Thymus (tissue), 2 donors: ENCODE measurements around the gene SBNO1. TPM values are rescaled to one million over a fixed set of nuclear protein-coding genes. Genes with fewer than 3 reads are reported as not detected.

Experiments used
- polyA plus RNA-seq: library from polyadenylated mRNA; stranded (reverse); fragments of 200-250 nt; gene quantifications from one replicate; pipeline ENCODE4 v1.2.3, GENCODE V29; 2013
- total RNA-seq: library from RNA; stranded (reverse); fragments of 120-200 nt; gene quantifications from one replicate; pipeline ENCODE4 v1.2.4, GENCODE V29; 2013
- donor health status: healthy.

SBNO1 gene
- total and polyA plus RNA-seq, 2 donors, result 7.7 to 22.9 TPM

Other genes with a start within 250 kb of the SBNO1 start
- gene PITPNM2, start 213.8 kb downstream of the SBNO1 start, total RNA-seq, result 55.9 TPM
- 56.8 TPM for gene PITPNM2, start 213.8 kb downstream of the SBNO1 start, polyA plus RNA-seq
- 106 TPM for gene MPHOSPH9, start 131.7 kb downstream of the SBNO1 start, total RNA-seq
- gene MPHOSPH9, start 131.7 kb downstream of the SBNO1 start, polyA plus RNA-seq, result 25.5 TPM
- gene MTRFR, start 131.4 kb downstream of the SBNO1 start, total RNA-seq, result 49.1 TPM
- gene MTRFR, start 131.4 kb downstream of the SBNO1 start, polyA plus RNA-seq, result 46.0 TPM
- gene CDK2AP1, start 93.0 kb downstream of the SBNO1 start, total RNA-seq, result 105 TPM
- 141 TPM for gene CDK2AP1, start 93.0 kb downstream of the SBNO1 start, polyA plus RNA-seq
- gene KMT5A, start 19.3 kb upstream of the SBNO1 start, total RNA-seq, result 27.3 TPM
- 21.5 TPM for gene KMT5A, start 19.3 kb upstream of the SBNO1 start, polyA plus RNA-seq
- 3.9 TPM for gene RILPL2, start 71.8 kb upstream of the SBNO1 start, total RNA-seq
- 7.8 TPM for gene RILPL2, start 71.8 kb upstream of the SBNO1 start, polyA plus RNA-seq
- gene SNRNP35, start 93.3 kb upstream of the SBNO1 start, total RNA-seq, result 23.1 TPM
- 53.9 TPM for gene SNRNP35, start 93.3 kb upstream of the SBNO1 start, polyA plus RNA-seq
- gene RILPL1, start 168.9 kb upstream of the SBNO1 start, total RNA-seq, result 3.4 TPM
- 11.8 TPM for gene RILPL1, start 168.9 kb upstream of the SBNO1 start, polyA plus RNA-seq
- gene TMED2, start 219.7 kb upstream of the SBNO1 start, total RNA-seq, result 105 TPM
- 81.9 TPM for gene TMED2, start 219.7 kb upstream of the SBNO1 start, polyA plus RNA-seq
- 29.4 TPM for gene DDX55, start 237.3 kb upstream of the SBNO1 start, total RNA-seq
- 19.5 TPM for gene DDX55, start 237.3 kb upstream of the SBNO1 start, polyA plus RNA-seq